Suprapubic skin (tissue), 4 donors: ENCODE results near the gene MYMX. TPM values are rescaled to one million over a fixed set of nuclear protein-coding genes. Genes with fewer than 3 reads are reported as not detected.

Source experiments
- DNase-seq, 2 donors: peaks; one replicate each; pipeline ENCODE4 v3.0.0-alpha.2; 2019; ENCODE audit warnings: low spot score in 2 of 2
- H3K27ac ChIP-seq: fragments of 200-600 bp; sonication (generic); one replicate; pipeline ENCODE4 v1.5.1; 2019
- H3K27me3 ChIP-seq: fragments of 200-600 bp; sonication (generic); one replicate; pipeline ENCODE4 v1.5.1; 2019
- H3K36me3 ChIP-seq: fragments of 200-600 bp; sonication (generic); one replicate; pipeline ENCODE4 v1.5.1; 2019
- H3K4me1 ChIP-seq: fragments of 200-600 bp; sonication (generic); one replicate; pipeline ENCODE4 v1.5.1; 2019
- H3K4me3 ChIP-seq: fragments of 200-600 bp; sonication (generic); one replicate; pipeline ENCODE4 v1.5.1; 2019; ENCODE audit warnings: mild to moderate bottlenecking
- H3K9me3 ChIP-seq: fragments of 200-600 bp; sonication (generic); one replicate; pipeline ENCODE4 v1.5.1; 2019
- EP300 ChIP-seq: sonication (generic); formaldehyde crosslinking; IDR thresholded peaks from one replicate; pipeline ENCODE4 v1.6.1; 2017; ENCODE audit warnings: antibody characterized with exemption
- POLR2A ChIP-seq, 2 donors: fragments of 450-650 bp; IDR thresholded peaks; one replicate each; pipeline ENCODE4 v1.6.1; 2017; ENCODE audit warnings: antibody characterized with exemption in 2 of 2, mild to moderate bottlenecking in 2 of 2, moderate library complexity in 2 of 2
- POLR2AphosphoS5 ChIP-seq, 3 donors: sonication (generic); formaldehyde crosslinking; IDR thresholded peaks; one replicate each; pipeline ENCODE4 v1.6.1; 2017; ENCODE audit warnings: antibody characterized with exemption in 3 of 3
- WGBS: methylation state at CpG from one replicate; pipeline ENCODE4 v1.1.5; 2018; 5-methylcytosine and 5-hydroxymethylcytosine counted together
- total RNA-seq, 4 donors: library from RNA; depleted of rRNA; stranded (reverse); fragments of >200 nt; gene quantifications; one replicate each; pipeline ENCODE4 v1.1.0, GENCODE V29; 2016
- TF ChIP-seq, protein P1 (sequence below), 2 donors: fragments of 200-600 bp in 1 of 2; fragments of 450-650 bp in 1 of 2; sonication (generic) in 1 of 2; IDR thresholded peaks; one replicate each; pipeline ENCODE4 v1.5.1; 2016 to 2019; ENCODE audit warnings: antibody characterized with exemption in 2 of 2, mild to moderate bottlenecking in 1 of 2, moderate library complexity in 1 of 2

MYMX gene
- total RNA-seq, 4 donors from 2014 or later, result not detected

DNA sequence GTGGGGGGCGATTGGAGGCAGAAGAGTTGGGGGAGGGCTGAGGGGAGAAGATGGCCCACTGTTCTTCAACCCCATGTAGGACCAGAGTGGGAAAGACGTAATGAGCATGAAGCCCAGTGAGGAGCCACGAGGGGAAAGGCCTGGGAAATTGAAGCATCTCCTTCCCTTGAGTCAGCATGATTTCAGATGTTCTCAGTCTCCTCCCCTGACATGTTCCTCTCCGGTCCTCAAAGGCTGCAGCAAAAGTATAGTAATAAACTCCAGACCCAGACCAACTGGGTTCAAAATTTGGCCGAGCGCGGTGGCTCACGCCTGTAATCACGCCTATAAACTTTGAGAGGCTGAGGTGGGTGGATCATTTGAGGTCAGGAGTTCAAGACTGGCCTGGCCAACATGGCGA lies 50.5 kb downstream of the MYMX start:
- H3K27me3 ChIP-seq, result peaks cover 24% of the 10 kb centered on the region
- no peaks in the 10 kb centered on the region for H3K36me3 ChIP-seq
- no peak overlapping the region for H3K4me3 ChIP-seq
- H3K27ac ChIP-seq, result no peak overlapping the region
- no peaks in the 10 kb centered on the region for H3K9me3 ChIP-seq
- no peak for TF ChIP-seq POLR2A (IDR thresholded peaks at IDR 0.05)
- TF ChIP-seq, protein P1, sequence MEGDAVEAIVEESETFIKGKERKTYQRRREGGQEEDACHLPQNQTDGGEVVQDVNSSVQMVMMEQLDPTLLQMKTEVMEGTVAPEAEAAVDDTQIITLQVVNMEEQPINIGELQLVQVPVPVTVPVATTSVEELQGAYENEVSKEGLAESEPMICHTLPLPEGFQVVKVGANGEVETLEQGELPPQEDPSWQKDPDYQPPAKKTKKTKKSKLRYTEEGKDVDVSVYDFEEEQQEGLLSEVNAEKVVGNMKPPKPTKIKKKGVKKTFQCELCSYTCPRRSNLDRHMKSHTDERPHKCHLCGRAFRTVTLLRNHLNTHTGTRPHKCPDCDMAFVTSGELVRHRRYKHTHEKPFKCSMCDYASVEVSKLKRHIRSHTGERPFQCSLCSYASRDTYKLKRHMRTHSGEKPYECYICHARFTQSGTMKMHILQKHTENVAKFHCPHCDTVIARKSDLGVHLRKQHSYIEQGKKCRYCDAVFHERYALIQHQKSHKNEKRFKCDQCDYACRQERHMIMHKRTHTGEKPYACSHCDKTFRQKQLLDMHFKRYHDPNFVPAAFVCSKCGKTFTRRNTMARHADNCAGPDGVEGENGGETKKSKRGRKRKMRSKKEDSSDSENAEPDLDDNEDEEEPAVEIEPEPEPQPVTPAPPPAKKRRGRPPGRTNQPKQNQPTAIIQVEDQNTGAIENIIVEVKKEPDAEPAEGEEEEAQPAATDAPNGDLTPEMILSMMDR (IDR thresholded peaks at IDR 0.05), result no peak
- TF ChIP-seq POLR2AphosphoS5 (IDR thresholded peaks at IDR 0.05), result no peak
- TF ChIP-seq EP300, result no peak
- H3K4me1 ChIP-seq, result peaks cover 38% of the 10 kb centered on the region
- no peak for DNase-seq
- WGBS, result 66% methylated on average over 10 of the region's 10 CpGs

Other genes with a start within 250 kb of the MYMX start
- 10 to 100 TPM; 25.1 to 49.8 (median 44.0) TPM for gene MRPL14, start 89.5 kb upstream of the MYMX start, total RNA-seq
- 10 to 100 TPM; 71.5 to 89.0 (median 84.5) TPM for gene TMEM63B, start 89.4 kb upstream of the MYMX start, total RNA-seq
- gene CAPN11, start 58.1 kb upstream of the MYMX start, total RNA-seq, result 1 to 10 TPM in 2 of 4 donors, under 1 TPM in 2; 0.45 to 2.5 (median 1.2) TPM
- gene SLC29A1, start 6.7 kb downstream of the MYMX start, total RNA-seq, result 100 to 1,000 TPM in 1 of 4 donors, 10 to 100 TPM in 3; 61.7 to 133 (median 75.3) TPM
- gene HSP90AB1, start 30.2 kb downstream of the MYMX start, total RNA-seq, result 100 to 1,000 TPM; 450 to 830 (median 678) TPM
- 10 to 100 TPM; 26.2 to 38.5 (median 30.9) TPM for gene SLC35B2, start 40.6 kb downstream of the MYMX start, total RNA-seq
- gene NFKBIE, start 48.6 kb downstream of the MYMX start, total RNA-seq, result 10 to 100 TPM; 12.9 to 25.0 (median 16.1) TPM
- gene TMEM151B, start 53.5 kb downstream of the MYMX start, total RNA-seq, result under 1 TPM in 2 of 4 donors, not detected in 2; 0.10 to 0.15 TPM
- 10 to 100 TPM; 13.9 to 17.7 (median 16.4) TPM for gene AARS2, start 96.4 kb downstream of the MYMX start, total RNA-seq
- gene SPATS1, start 125.7 kb downstream of the MYMX start, total RNA-seq, result not detected
- gene CDC5L, start 170.8 kb downstream of the MYMX start, total RNA-seq, result 10 to 100 TPM; 12.3 to 16.6 (median 15.4) TPM